Measurements from ENCODE around the gene BCAM.

GRCh38 chr19:44770550-44771257, 38.2 kb upstream of the BCAM start:
- TF ChIP-seq GATA3 (IDR thresholded peaks at IDR 0.05; ENCODE audit: low read depth, low read length) (no peak), GATA2 (IDR thresholded peaks at IDR 0.05; ENCODE audit: low read depth, low read length) (no peak)
